Parathyroid adenoma (tissue), 2 donors: ENCODE results near the gene MACF1.
"Not testable (repeated sequence)": the region's sequence is repeated elsewhere in the genome, so short reads cannot be mapped to it uniquely, and the experiment has no call there.

ENCODE experiments used
- H2AFZ ChIP-seq: fragments of 300-600 bp; sonication (generic); one replicate; pipeline ENCODE4 v1.7.0; 2017; ENCODE audit warnings: antibody characterized with exemption, mild to moderate bottlenecking
- H3K27ac ChIP-seq: fragments of 300-600 bp; sonication (generic); one replicate; pipeline ENCODE4 v1.7.0; 2017
- H3K27me3 ChIP-seq: fragments of 300-600 bp; sonication (generic); one replicate; pipeline ENCODE4 v1.7.0; 2017; ENCODE audit warnings: low read length; ENCODE audit not compliant: control insufficient read depth, insufficient read depth
- H3K36me3 ChIP-seq: fragments of 300-600 bp; sonication (generic); one replicate; pipeline ENCODE4 v1.7.0; 2017; ENCODE audit warnings: low read length; ENCODE audit not compliant: control insufficient read depth, insufficient read depth
- H3K4me1 ChIP-seq: fragments of 300-600 bp; sonication (generic); one replicate; pipeline ENCODE4 v1.7.0; 2017; ENCODE audit warnings: control low read depth
- H3K4me2 ChIP-seq: fragments of 300-600 bp; sonication (generic); one replicate; pipeline ENCODE4 v1.7.0; 2017; ENCODE audit warnings: low read length
- H3K4me3 ChIP-seq: fragments of 300-600 bp; sonication (generic); one replicate; pipeline ENCODE4 v1.7.0; 2017; ENCODE audit warnings: low read depth, low read length
- H3K79me2 ChIP-seq: fragments of 300-600 bp; sonication (generic); one replicate; pipeline ENCODE4 v1.7.0; 2017; ENCODE audit warnings: control low read depth
- H3K9ac ChIP-seq: fragments of 300-600 bp; sonication (generic); one replicate; pipeline ENCODE4 v1.7.0; 2017; ENCODE audit warnings: mild to moderate bottlenecking
- H3K9me3 ChIP-seq: fragments of 300-600 bp; sonication (generic); one replicate; pipeline ENCODE4 v1.7.0; 2017; ENCODE audit warnings: low read length; ENCODE audit not compliant: control insufficient read depth
- TF ChIP-seq, protein P1 (sequence below): fragments of 300-600 bp; sonication (generic); IDR thresholded peaks from one replicate; pipeline ENCODE4 v1.7.0; 2017; ENCODE audit warnings: antibody characterized with exemption, mild to moderate bottlenecking
- donor health status: primary hyperparathyroidism.

Gene MACF1

DNA sequence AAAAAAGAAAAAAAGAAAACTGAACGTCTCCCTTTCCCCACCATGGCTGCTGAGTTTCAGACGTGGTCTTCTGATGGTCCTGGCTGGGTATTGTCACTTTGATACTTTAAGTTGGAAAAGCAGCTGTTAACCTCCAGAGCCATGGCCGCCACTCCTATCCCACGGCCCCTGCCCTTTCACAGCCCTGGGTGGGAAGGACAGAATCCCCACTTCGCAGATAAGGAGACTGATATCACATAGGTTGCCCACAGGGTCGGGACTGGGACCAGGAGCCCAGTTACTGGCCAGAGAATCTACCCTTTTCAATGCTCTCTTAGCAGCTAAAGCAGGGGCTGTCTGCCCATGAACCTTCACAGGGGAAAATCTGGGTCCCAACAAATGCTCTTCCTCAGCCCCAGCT, 303.8 kb downstream of the MACF1 start:
- Histone ChIP-seq H3K4me1 (no peaks in the 10 kb centered on the region), H3K36me3 (no peaks in the 10 kb centered on the region), H3K9me3 (no peaks in the 10 kb centered on the region), H3K27ac (no peak overlapping the region), H3K4me2 (no peak overlapping the region), H3K4me3 (no peak overlapping the region), H3K79me2 (no peaks in the 10 kb centered on the region), H3K27me3 (peaks cover 5% of the 10 kb centered on the region), H2AFZ (no peak overlapping the region), H3K9ac (no peak overlapping the region)
- TF ChIP-seq, protein P1, sequence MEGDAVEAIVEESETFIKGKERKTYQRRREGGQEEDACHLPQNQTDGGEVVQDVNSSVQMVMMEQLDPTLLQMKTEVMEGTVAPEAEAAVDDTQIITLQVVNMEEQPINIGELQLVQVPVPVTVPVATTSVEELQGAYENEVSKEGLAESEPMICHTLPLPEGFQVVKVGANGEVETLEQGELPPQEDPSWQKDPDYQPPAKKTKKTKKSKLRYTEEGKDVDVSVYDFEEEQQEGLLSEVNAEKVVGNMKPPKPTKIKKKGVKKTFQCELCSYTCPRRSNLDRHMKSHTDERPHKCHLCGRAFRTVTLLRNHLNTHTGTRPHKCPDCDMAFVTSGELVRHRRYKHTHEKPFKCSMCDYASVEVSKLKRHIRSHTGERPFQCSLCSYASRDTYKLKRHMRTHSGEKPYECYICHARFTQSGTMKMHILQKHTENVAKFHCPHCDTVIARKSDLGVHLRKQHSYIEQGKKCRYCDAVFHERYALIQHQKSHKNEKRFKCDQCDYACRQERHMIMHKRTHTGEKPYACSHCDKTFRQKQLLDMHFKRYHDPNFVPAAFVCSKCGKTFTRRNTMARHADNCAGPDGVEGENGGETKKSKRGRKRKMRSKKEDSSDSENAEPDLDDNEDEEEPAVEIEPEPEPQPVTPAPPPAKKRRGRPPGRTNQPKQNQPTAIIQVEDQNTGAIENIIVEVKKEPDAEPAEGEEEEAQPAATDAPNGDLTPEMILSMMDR = no peak

DNA sequence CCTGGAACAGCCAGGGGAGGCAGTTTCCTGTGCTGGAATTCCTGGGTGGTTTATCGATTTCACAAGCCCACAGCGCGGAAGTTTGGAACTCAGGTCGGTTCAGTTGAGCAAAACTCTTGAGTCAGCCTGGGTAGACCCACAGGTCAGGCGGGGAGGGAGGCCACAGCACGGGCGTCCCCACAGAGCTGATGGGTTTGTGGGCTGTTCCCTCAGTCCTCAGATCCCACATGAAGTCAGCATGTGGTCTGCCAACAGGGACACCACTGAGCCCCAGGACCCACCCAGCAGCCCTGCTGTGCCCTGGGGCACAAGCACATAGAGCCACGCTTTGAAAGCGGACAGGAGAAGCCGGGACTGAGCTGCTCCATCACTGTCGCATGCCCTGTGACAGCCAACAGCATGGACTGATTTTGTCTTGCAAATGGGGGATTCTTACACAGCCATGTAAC, 304.4 kb downstream of the MACF1 start:
- Histone ChIP-seq H3K9ac (no peak overlapping the region), H3K4me3 (no peak overlapping the region), H2AFZ (no peak overlapping the region), H3K4me2 (no peak overlapping the region), H3K4me1 (no peaks in the 10 kb centered on the region), H3K27me3 (peaks cover 5% of the 10 kb centered on the region), H3K27ac (no peak overlapping the region), H3K79me2 (no peaks in the 10 kb centered on the region), H3K9me3 (no peaks in the 10 kb centered on the region), H3K36me3 (no peaks in the 10 kb centered on the region)
- TF ChIP-seq, protein P1 = no peak

DNA sequence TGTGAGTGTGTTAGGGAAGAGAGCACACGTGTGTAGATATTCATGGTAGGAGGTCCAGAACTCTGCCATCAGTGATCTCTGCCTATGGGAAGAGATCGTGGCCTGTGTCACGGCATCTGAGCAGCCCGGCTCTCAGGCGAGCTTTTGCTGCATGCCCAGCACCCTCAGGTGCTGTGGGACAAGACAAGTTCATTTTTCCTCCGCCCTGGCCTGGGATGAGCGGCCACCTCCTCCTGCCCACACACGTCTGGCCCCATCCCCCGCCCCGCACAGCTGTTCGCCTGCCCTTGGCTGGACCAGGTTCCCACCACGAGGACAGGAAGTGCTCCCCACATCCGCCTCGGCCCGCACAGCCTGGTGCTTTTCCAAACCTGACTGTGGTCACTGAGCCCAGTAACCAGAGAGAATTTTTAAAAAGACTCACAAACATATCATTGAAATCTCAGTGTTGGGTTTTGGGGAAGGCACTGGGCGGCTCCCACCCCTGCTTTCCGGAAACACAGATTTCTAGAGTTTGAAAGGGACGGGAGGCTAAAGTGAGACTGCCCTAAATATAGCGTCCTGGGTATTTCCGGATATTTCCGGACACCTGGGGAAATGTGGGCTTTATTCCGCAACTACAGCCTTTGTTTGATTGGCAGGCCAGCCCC, 305.0 kb downstream of the MACF1 start:
- Histone ChIP-seq H3K27ac (no peak overlapping the region), H3K79me2 (no peaks in the 10 kb centered on the region), H3K4me2 (no peak overlapping the region), H3K9ac (no peak overlapping the region), H3K36me3 (no peaks in the 10 kb centered on the region), H2AFZ (no peak overlapping the region), H3K4me1 (no peaks in the 10 kb centered on the region), H3K9me3 (no peaks in the 10 kb centered on the region), H3K27me3 (peaks cover 5% of the 10 kb centered on the region), H3K4me3 (no peak overlapping the region)
- TF ChIP-seq, protein P1 = no peak

DNA sequence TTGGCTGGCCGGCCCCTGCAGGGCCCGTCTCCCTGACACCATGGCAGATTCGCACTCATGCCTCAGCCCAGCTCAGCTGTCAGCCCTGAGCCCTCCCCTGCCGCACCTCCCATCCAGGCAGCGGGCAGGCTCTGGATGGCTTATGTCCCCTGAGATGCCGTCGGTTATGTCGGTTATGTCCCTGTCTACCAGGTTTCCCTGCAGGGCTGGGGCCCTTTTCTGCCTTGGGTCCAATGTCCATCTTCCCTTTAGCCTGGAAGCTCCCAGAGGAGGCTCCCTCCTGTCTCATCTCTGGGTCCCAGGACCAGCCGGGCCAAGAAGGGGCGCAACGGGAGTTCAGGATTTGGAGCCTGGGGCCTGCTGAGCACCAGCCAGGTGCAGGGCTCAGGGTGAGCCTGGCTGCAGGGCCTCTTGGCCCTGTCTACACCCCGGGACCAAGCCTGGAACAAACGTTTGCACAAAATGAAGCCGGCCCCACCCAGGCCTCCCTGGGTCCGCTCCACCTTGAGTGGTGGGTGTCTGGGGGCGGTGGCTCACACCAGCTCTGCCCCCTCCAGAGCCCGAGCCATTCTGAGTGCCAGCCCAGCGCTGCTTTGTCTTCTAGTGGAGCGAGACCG, 306.2 kb downstream of the MACF1 start:
- not testable (repeated sequence) for H3K4me1 ChIP-seq, H3K9me3 ChIP-seq, H3K79me2 ChIP-seq, H3K36me3 ChIP-seq, H3K9ac ChIP-seq, H3K27me3 ChIP-seq, H3K4me2 ChIP-seq, H2AFZ ChIP-seq, H3K4me3 ChIP-seq, H3K27ac ChIP-seq

DNA sequence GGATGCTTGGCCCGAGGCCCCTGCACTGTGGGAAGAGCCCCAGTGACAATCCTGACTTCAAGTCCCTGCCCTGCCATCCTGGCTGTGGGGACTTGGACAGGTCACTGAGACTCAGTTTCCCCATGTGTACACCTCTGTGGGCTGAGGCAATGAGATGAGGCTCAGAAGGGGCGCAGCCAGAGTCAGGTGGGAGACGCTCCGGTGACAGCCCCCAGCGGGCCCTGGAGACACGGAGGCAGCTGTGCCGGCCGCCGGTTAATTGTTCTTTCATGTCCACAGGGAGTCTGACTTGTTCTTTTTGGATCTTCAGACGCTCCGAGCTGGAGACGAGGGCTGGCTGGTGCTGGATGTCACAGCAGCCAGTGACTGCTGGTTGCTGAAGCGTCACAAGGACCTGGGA, 307.0 kb downstream of the MACF1 start:
- not testable (repeated sequence) for H3K27ac ChIP-seq, H3K27me3 ChIP-seq, H3K4me2 ChIP-seq, H3K9me3 ChIP-seq, H3K9ac ChIP-seq, H3K4me1 ChIP-seq, H2AFZ ChIP-seq, H3K79me2 ChIP-seq, H3K36me3 ChIP-seq, H3K4me3 ChIP-seq

DNA sequence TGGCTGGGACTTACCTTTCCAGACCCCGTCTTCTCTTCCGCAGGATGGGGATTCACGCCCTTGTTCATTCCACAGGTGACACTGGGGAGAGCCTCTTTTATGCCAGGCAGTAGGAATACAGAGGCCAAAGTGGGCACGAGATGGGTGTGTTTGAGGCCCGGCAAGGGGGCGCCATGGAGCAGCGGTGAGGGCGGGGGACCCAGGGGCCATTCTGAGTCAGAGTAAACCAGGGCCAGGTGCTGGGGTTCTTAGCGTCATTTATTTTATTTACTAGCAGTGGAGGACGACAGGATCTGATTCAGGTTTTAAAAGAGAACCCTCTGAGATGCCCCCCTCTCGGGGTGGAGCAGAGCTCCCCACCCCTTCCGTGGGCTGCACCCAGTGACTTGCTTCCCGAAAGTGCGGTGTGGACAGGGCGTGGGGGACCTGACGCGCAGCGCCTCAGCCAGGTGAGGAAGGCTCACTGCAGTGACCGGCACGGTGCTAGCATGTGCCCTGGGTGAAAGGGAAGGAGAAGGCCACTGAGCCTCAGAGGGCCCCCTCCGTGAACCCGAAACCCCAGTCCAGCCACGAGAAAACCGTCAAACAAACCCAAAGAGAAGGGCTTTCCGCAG, 307.8 kb downstream of the MACF1 start:
- not testable (repeated sequence) for H3K27ac ChIP-seq, H3K4me2 ChIP-seq, H3K36me3 ChIP-seq, H3K4me1 ChIP-seq, H3K9me3 ChIP-seq, H3K27me3 ChIP-seq, H2AFZ ChIP-seq, H3K4me3 ChIP-seq, H3K79me2 ChIP-seq, H3K9ac ChIP-seq

DNA sequence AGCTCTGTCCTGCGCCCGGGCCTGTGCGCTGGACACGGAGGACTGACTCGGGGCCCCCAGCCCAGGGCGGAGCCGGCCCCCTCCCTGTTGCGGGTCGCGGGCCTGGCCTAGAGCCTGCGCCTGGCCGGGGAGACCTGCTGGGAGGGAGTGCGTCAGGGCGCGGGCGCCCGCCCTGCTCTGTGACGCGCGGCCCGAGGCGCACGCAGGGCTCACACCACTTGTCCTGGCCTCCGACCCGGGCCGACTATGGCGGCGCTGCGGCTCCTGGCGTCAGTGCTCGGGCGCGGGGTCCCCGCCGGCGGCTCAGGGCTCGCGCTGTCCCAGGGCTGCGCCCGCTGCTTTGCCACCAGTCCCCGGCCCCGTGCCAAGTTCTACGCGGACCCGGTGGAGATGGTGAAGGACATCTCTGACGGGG, 310.2 kb downstream of the MACF1 start:
- not testable (repeated sequence) for H3K9ac ChIP-seq, H3K4me1 ChIP-seq, H3K9me3 ChIP-seq, H3K4me2 ChIP-seq, H3K27me3 ChIP-seq, H3K27ac ChIP-seq, H3K4me3 ChIP-seq, H3K79me2 ChIP-seq, H3K36me3 ChIP-seq
- H2AFZ ChIP-seq = peak overlapping the region; percentile 28

DNA sequence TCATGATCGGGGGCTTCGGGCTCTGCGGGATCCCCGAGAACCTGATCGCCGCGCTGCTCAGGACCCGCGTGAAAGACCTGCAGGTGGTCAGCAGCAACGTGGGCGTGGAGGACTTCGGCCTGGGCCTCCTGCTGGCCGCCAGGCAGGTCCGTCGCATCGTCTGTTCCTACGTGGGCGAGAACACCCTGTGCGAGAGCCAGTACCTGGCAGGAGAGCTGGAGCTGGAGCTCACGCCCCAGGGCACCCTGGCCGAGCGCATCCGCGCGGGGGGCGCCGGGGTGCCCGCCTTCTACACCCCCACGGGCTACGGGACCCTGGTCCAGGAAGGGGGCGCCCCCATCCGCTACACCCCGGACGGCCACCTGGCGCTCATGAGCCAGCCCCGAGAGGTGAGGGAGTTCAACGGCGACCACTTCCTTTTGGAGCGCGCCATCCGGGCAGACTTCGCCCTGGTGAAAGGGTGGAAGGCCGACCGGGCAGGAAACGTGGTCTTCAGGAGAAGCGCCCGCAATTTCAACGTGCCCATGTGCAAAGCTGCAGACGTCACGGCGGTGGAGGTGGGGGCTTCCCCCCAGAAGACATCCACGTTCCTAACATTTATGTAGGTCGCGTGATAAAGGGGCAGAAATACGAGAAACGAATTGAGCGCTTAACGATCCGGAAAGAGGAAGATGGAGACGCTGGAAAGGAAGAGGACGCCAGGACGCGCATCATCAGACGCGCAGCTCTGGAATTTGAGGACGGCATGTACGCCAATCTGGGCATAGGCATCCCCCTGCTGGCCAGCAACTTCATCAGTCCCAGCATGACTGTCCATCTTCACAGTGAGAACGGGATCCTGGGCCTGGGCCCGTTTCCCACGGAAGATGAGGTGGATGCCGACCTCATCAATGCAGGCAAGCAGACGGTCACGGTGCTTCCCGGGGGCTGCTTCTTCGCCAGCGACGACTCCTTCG, 310.9 kb downstream of the MACF1 start:
- not testable (repeated sequence) for H3K27me3 ChIP-seq, H3K4me2 ChIP-seq, H3K9me3 ChIP-seq, H3K79me2 ChIP-seq, H3K4me3 ChIP-seq, H3K4me1 ChIP-seq, H3K27ac ChIP-seq, H2AFZ ChIP-seq, H3K36me3 ChIP-seq, H3K9ac ChIP-seq
